ENCODE data around the gene ADAD2. TPM values are rescaled to one million over a fixed set of nuclear protein-coding genes. Genes with fewer than 3 reads are reported as not detected.

Gene ADAD2
- total RNA-seq, 1 donor from 2014 or later: not detected

GRCh38 chr16:84234321-84235241, 43.6 kb downstream of the ADAD2 start:
- H3K36me3 Mint-ChIP-seq (ENCODE audit: low read depth): no peaks in the 10 kb centered on the region
- no peak for TF ChIP-seq CTCF (conservative IDR thresholded peaks at IDR 0.05)
- no peak overlapping the region for H3K4me3 Mint-ChIP-seq
- no peak for DNase-seq (ENCODE audit: low read depth, low spot score)
- peaks cover 19% of the 10 kb centered on the region for H3K4me1 Mint-ChIP-seq
- no peaks in the 10 kb centered on the region for H3K9me3 Mint-ChIP-seq
- peak overlapping the region; percentile 89 for H3K27ac Mint-ChIP-seq (ENCODE audit: unreplicated experiment)
- peaks cover 4% of the 10 kb centered on the region for H3K27me3 Mint-ChIP-seq (ENCODE audit: low read depth)

GRCh38 chr16:84236671-84237070, 45.7 kb downstream of the ADAD2 start:
- peaks cover 12% of the 10 kb centered on the region for H3K27me3 Mint-ChIP-seq (ENCODE audit: low read depth)
- no peak overlapping the region for H3K4me3 Mint-ChIP-seq
- no peaks in the 10 kb centered on the region for H3K9me3 Mint-ChIP-seq
- H3K27ac Mint-ChIP-seq (ENCODE audit: unreplicated experiment): no peak overlapping the region
- no peaks in the 10 kb centered on the region for H3K36me3 Mint-ChIP-seq (ENCODE audit: low read depth)
- no peak for TF ChIP-seq CTCF (conservative IDR thresholded peaks at IDR 0.05)
- no peak for DNase-seq (ENCODE audit: low read depth, low spot score)
- H3K4me1 Mint-ChIP-seq: peaks cover 19% of the 10 kb centered on the region

- TF ChIP-seq CTCF (conservative IDR thresholded peaks at IDR 0.05): no peak
- no peaks in the 10 kb centered on the region for H3K36me3 Mint-ChIP-seq (ENCODE audit: low read depth)
- peaks cover 12% of the 10 kb centered on the region for H3K27me3 Mint-ChIP-seq (ENCODE audit: low read depth)
- no peak overlapping the region for H3K27ac Mint-ChIP-seq (ENCODE audit: unreplicated experiment)
- no peaks in the 10 kb centered on the region for H3K9me3 Mint-ChIP-seq
- DNase-seq (ENCODE audit: low read depth, low spot score): no peak
- peaks cover 19% of the 10 kb centered on the region for H3K4me1 Mint-ChIP-seq
- H3K4me3 Mint-ChIP-seq: no peak overlapping the region
Measured at GRCh38 chr16:84237994-84238750, 47.2 kb downstream of the ADAD2 start.

GRCh38 chr16:84239141-84239769, 48.3 kb downstream of the ADAD2 start:
- Mint-ChIP-seq H3K27me3 (ENCODE audit: low read depth) (peaks cover 12% of the 10 kb centered on the region), H3K4me1 (peaks cover 15% of the 10 kb centered on the region), H3K9me3 (no peaks in the 10 kb centered on the region), H3K36me3 (ENCODE audit: low read depth) (no peaks in the 10 kb centered on the region), H3K4me3 (no peak overlapping the region), H3K27ac (ENCODE audit: unreplicated experiment) (no peak overlapping the region)
- no peak for TF ChIP-seq CTCF (conservative IDR thresholded peaks at IDR 0.05)
- DNase-seq (ENCODE audit: low read depth, low spot score): no peak

- no peak for TF ChIP-seq CTCF (conservative IDR thresholded peaks at IDR 0.05)
- Mint-ChIP-seq H3K4me1 (peaks cover 9% of the 10 kb centered on the region), H3K9me3 (no peaks in the 10 kb centered on the region), H3K27me3 (ENCODE audit: low read depth) (peaks cover 12% of the 10 kb centered on the region), H3K36me3 (ENCODE audit: low read depth) (no peaks in the 10 kb centered on the region), H3K27ac (ENCODE audit: unreplicated experiment) (no peak within 1 kb of the TSS), H3K4me3 (no peak within 1 kb of the TSS)
- DNase-seq (ENCODE audit: low read depth, low spot score): no peak
Measured at GRCh38 chr16:84239909-84240308, 49.0 kb downstream of the ADAD2 start, which contains the start of gene KCNG4. Gene KCNG4, minus strand, starts transcription at chr16:84240012. Its CDS starts 2,527 bp downstream, at chr16:84237485.

Data from neural crest cell (in vitro differentiated cells).